Activated CD8-positive, alpha-beta memory T cell treated with anti-CD3 and anti-CD28 coated beads for 1 hour (primary cell): ENCODE measurements around the gene SVEP1.

Experiments used
- DNase-seq, 2 donors: peaks; one replicate each; pipeline ENCODE4 v3.0.0-alpha.2; 2020; ENCODE audit warnings: low read depth in 1 of 2; ENCODE audit errors: extremely low read depth in 1 of 2

Gene SVEP1

GRCh38 chr9:110328763-110329162, 250.8 kb downstream of the SVEP1 start:
- no peak for DNase-seq

- DNase-seq = no peak
These were observed 251.8 kb downstream of the SVEP1 start for GRCh38 chr9:110327716-110328115.

- DNase-seq = no peak
These were observed 255.7 kb downstream of the SVEP1 start for GRCh38 chr9:110323818-110324217.

- no peak for DNase-seq
These were observed 258.7 kb downstream of the SVEP1 start for GRCh38 chr9:110320651-110321445.

- no peak for DNase-seq
These were observed 259.6 kb downstream of the SVEP1 start for GRCh38 chr9:110319781-110320492.

- no peak for DNase-seq
These were observed 261.6 kb downstream of the SVEP1 start for GRCh38 chr9:110317911-110318310.

- no peak for DNase-seq
These were observed 263.1 kb downstream of the SVEP1 start for GRCh38 chr9:110316261-110317075.
